Upper lobe of left lung (tissue), 4 donors: ENCODE results near the gene RGS9.

ENCODE experiments used
- EP300 ChIP-seq, 4 donors: sonication (generic); formaldehyde crosslinking; IDR thresholded peaks; one replicate each; pipeline ENCODE4 v1.5.1; 2017; ENCODE audit warnings: antibody characterized with exemption in 4 of 4, control low read depth in 2 of 4
- POLR2A ChIP-seq, 4 donors: fragments of 450-650 bp; IDR thresholded peaks; one replicate each; pipeline ENCODE4 v1.5.1; 2016 to 2017; ENCODE audit warnings: antibody characterized with exemption in 4 of 4, mild to moderate bottlenecking in 2 of 4
- TF ChIP-seq, protein P1 (sequence below), 6 experiments: fragments of 450-650 bp in 4 of 6; fragments of 200-600 bp in 2 of 6; sonication (generic) in 2 of 6; IDR thresholded peaks; one replicate each; pipeline ENCODE4 v1.5.1; 2016 to 2019; ENCODE audit warnings: antibody characterized with exemption in 6 of 6

DNA sequence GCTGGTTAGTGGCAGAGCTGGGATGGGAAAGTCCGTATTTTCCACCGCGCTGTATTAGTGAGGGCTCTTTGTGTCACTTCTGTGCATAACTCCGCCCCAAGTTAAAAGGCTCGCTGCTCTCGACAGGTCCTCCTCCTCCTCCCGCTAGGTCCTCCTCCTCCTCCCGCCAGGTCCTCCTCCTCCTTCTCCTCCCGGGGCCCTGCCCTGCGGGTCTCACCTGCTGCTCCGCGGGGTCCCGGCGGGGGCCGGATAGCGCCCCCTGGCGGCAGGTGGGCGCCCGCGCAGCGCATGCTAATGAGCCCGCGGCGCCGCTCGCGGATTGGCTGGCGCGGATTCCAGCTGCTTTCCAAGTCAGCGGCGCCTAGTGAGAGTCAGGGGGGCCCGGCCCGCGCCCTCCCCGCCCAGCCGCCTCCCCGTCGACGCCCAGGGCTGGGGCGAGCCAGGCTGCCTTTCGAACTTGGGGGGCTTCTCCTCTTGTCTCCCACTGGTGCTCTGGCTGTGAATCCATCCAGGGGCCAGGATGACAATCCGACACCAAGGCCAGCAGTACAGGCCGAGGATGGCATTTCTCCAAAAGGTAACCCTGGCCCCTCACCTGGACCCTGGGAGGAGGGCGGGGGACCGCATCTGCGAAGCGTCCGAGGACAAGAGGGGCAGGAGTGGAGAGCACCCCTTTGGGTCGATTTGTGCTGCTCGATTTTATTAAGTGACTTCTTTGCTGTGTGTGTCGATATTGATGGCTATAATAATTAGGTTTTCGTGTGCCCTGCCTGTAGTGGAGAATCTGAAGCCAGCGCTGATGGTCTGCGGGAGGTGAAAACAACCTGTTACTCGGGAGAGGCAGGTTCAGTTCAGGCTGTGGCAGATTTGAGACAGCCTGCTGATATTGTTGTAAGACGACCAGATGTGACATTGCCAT, at the start of gene RGS9:
- TF ChIP-seq, protein P1, sequence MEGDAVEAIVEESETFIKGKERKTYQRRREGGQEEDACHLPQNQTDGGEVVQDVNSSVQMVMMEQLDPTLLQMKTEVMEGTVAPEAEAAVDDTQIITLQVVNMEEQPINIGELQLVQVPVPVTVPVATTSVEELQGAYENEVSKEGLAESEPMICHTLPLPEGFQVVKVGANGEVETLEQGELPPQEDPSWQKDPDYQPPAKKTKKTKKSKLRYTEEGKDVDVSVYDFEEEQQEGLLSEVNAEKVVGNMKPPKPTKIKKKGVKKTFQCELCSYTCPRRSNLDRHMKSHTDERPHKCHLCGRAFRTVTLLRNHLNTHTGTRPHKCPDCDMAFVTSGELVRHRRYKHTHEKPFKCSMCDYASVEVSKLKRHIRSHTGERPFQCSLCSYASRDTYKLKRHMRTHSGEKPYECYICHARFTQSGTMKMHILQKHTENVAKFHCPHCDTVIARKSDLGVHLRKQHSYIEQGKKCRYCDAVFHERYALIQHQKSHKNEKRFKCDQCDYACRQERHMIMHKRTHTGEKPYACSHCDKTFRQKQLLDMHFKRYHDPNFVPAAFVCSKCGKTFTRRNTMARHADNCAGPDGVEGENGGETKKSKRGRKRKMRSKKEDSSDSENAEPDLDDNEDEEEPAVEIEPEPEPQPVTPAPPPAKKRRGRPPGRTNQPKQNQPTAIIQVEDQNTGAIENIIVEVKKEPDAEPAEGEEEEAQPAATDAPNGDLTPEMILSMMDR (IDR thresholded peaks at IDR 0.05) = peak; percentile 97 to 100 (median 98)
- TF ChIP-seq EP300 (IDR thresholded peaks at IDR 0.05) = no peak
- no peak for TF ChIP-seq POLR2A (IDR thresholded peaks at IDR 0.05)
